H9 (cell line): ENCODE data around the gene DPYD. TPM values are rescaled to one million over a fixed set of nuclear protein-coding genes. Genes with fewer than 3 reads are reported as not detected.

Source experiments
- DNase-seq: peaks from one replicate; pipeline ENCODE4 v3.0.0-alpha.2; 2017
- H2AFZ ChIP-seq: one replicate; pipeline ENCODE4 v1.6.1; 2013; ENCODE audit warnings: mild to moderate bottlenecking, low read length, control low read depth, moderate library complexity
- H2AK5ac ChIP-seq: 2 replicates; pipeline ENCODE4 v1.6.1; 2013; ENCODE audit warnings: low read length, control low read depth, mixed read lengths; ENCODE audit not compliant: insufficient read length
- H2BK120ac ChIP-seq: one replicate; pipeline ENCODE4 v1.6.1; 2013; ENCODE audit warnings: low read depth, mild to moderate bottlenecking, low read length, control low read depth, inconsistent platforms; ENCODE audit not compliant: poor library complexity, severe bottlenecking
- H2BK12ac ChIP-seq: 2 replicates; pipeline ENCODE4 v1.6.1; 2013; ENCODE audit warnings: low read length, control low read depth, mixed read lengths, low read depth; ENCODE audit not compliant: insufficient read length
- H2BK15ac ChIP-seq: 2 replicates; pipeline ENCODE4 v1.6.1; 2013; ENCODE audit warnings: low read depth, low read length, control low read depth
- H2BK20ac ChIP-seq: one replicate; pipeline ENCODE4 v1.6.1; 2013; ENCODE audit warnings: low read depth, mild to moderate bottlenecking, low read length, control low read depth, inconsistent platforms; ENCODE audit not compliant: poor library complexity, severe bottlenecking
- H2BK5ac ChIP-seq: 2 replicates; pipeline ENCODE4 v1.6.1; 2013; ENCODE audit warnings: low read length, control low read depth, mixed read lengths; ENCODE audit not compliant: insufficient read length
- H3K14ac ChIP-seq: 2 replicates; pipeline ENCODE4 v1.6.1; 2013; ENCODE audit warnings: low read length, control low read depth; ENCODE audit not compliant: insufficient read depth
- H3K18ac ChIP-seq: 2 replicates; pipeline ENCODE4 v1.6.1; 2013; ENCODE audit warnings: low read depth, mild to moderate bottlenecking, mixed read lengths, low read length, control low read depth; ENCODE audit not compliant: insufficient read length
- H3K23ac ChIP-seq: 2 replicates; pipeline ENCODE4 v1.6.1; 2013; ENCODE audit warnings: low read length, control low read depth, mixed read lengths, low read depth; ENCODE audit not compliant: insufficient read length
- H3K23me2 ChIP-seq: 2 replicates; pipeline ENCODE4 v1.6.1; 2013; ENCODE audit warnings: low read depth, mild to moderate bottlenecking, mixed read lengths, low read length, control low read depth; ENCODE audit not compliant: insufficient read length, poor library complexity, severe bottlenecking
- H3K27ac ChIP-seq: 2 replicates; pipeline ENCODE4 v1.5.1; 2013; ENCODE audit warnings: low read length, control low read depth, mixed read lengths, low read depth; ENCODE audit not compliant: insufficient read length
- H3K27me3 ChIP-seq: 2 replicates; pipeline ENCODE4 v1.6.1; 2013; ENCODE audit warnings: low read length, control low read depth, inconsistent platforms; ENCODE audit not compliant: insufficient read depth
- H3K4ac ChIP-seq: 2 replicates; pipeline ENCODE4 v1.6.1; 2013; ENCODE audit warnings: low read depth, mild to moderate bottlenecking, control low read depth, inconsistent platforms, low read length, moderate library complexity
- H3K4me1 ChIP-seq: 2 replicates; pipeline ENCODE4 v1.6.1; 2013; ENCODE audit warnings: low read length, control low read depth, inconsistent platforms; ENCODE audit not compliant: insufficient read depth
- H3K4me2 ChIP-seq: 2 replicates; pipeline ENCODE4 v1.6.1; 2013; ENCODE audit warnings: low read length, control low read depth, mixed read lengths; ENCODE audit not compliant: insufficient read length, insufficient read depth
- H3K56ac ChIP-seq: 2 replicates; pipeline ENCODE4 v1.6.1; 2013; ENCODE audit warnings: low read depth, mild to moderate bottlenecking, mixed read lengths, low read length, control low read depth; ENCODE audit not compliant: insufficient read length
- H3K79me1 ChIP-seq: 2 replicates; pipeline ENCODE4 v1.6.1; 2013; ENCODE audit warnings: low read depth, mild to moderate bottlenecking, moderate library complexity, low read length, control low read depth, inconsistent platforms; ENCODE audit not compliant: insufficient read depth, poor library complexity, severe bottlenecking
- H3K79me2 ChIP-seq: 2 replicates; pipeline ENCODE4 v1.6.1; 2013; ENCODE audit warnings: low read length, control low read depth, inconsistent platforms; ENCODE audit not compliant: insufficient read depth
- H3K9ac ChIP-seq: 2 replicates; pipeline ENCODE4 v1.6.1; 2013; ENCODE audit warnings: low read length, control low read depth, mixed read lengths; ENCODE audit not compliant: insufficient read length; ENCODE audit errors: extremely low read depth
- H3K9me3 ChIP-seq: one replicate; pipeline ENCODE4 v1.6.1; 2013; ENCODE audit warnings: low read depth, low read length, inconsistent platforms; ENCODE audit not compliant: control insufficient read depth
- H3T11ph ChIP-seq: one replicate; pipeline ENCODE4 v1.6.1; 2013; ENCODE audit warnings: mild to moderate bottlenecking, low read length, control low read depth, inconsistent platforms
- H4K20me1 ChIP-seq: one replicate; pipeline ENCODE4 v1.6.1; 2013; ENCODE audit not compliant: control insufficient read depth, insufficient read length, insufficient read depth
- H4K5ac ChIP-seq: 2 replicates; pipeline ENCODE4 v1.6.1; 2013; ENCODE audit warnings: low read depth, mild to moderate bottlenecking, mixed read lengths, low read length, control low read depth; ENCODE audit not compliant: insufficient read length
- H4K8ac ChIP-seq: replicated peaks from 2 replicates; pipeline ENCODE4 v1.6.1; 2013; ENCODE audit warnings: low read length, control low read depth, mixed read lengths, low read depth; ENCODE audit not compliant: insufficient read length
- H4K91ac ChIP-seq: 2 replicates; pipeline ENCODE4 v1.6.1; 2013; ENCODE audit warnings: low read depth, mild to moderate bottlenecking, moderate library complexity, mixed read lengths, low read length, control low read depth; ENCODE audit not compliant: insufficient read length
- H3K27ac Mint-ChIP-seq, 3 experiments: 2 replicates in 2 of 3; 3 replicates in 1 of 3; pipeline ENCODE4 v1.8.0; 2020 to 2021; ENCODE audit warnings: mixed read lengths in 3 of 3, mild to moderate bottlenecking in 1 of 3, moderate library complexity in 1 of 3
- H3K27me3 Mint-ChIP-seq: 2 replicates; pipeline ENCODE4 v1.8.0; 2021; ENCODE audit warnings: low read depth, mild to moderate bottlenecking, moderate library complexity, mixed read lengths
- H3K36me3 Mint-ChIP-seq, 3 experiments: 2 replicates in 2 of 3; 3 replicates in 1 of 3; pipeline ENCODE4 v1.8.0; 2020 to 2021; ENCODE audit warnings: low read depth in 3 of 3, mixed read lengths in 3 of 3; ENCODE audit not compliant: insufficient read depth in 1 of 3
- H3K4me1 Mint-ChIP-seq, 2 experiments: 2 replicates each; pipeline ENCODE4 v1.8.0; 2020; ENCODE audit warnings: mixed read lengths in 2 of 2
- H3K4me3 Mint-ChIP-seq, 2 experiments: 2 replicates in 1 of 2; 3 replicates in 1 of 2; pipeline ENCODE4 v1.8.0; 2020 to 2021; ENCODE audit warnings: mild to moderate bottlenecking in 2 of 2, mixed read lengths in 2 of 2, moderate library complexity in 1 of 2
- H3K9me3 Mint-ChIP-seq, 2 experiments: 2 replicates in 1 of 2; 3 replicates in 1 of 2; pipeline ENCODE4 v1.8.0; 2020; ENCODE audit warnings: mild to moderate bottlenecking in 2 of 2, mixed read lengths in 2 of 2, moderate library complexity in 1 of 2
- CTCF ChIP-seq: fragments of 200-600 bp; sonication (generic); conservative IDR thresholded peaks from 3 replicates; pipeline ENCODE4 v1.8.0; 2021; ENCODE audit warnings: antibody characterized with exemption, mild to moderate bottlenecking
- WGBS: extraction: QIAGEN DNeasy Blood & Tissue Kit; methylation state at CpG from one replicate; pipeline ENCODE4 v1.1.7; 2013; ENCODE audit warnings: missing lambda C conversion rate, low lambda C conversion rate, mixed read lengths; ENCODE audit not compliant: insufficient read length; ENCODE audit errors: extremely low coverage; 5-methylcytosine and 5-hydroxymethylcytosine counted together
- total RNA-seq: library from RNA; stranded (reverse); gene quantifications from 2 replicates; pipeline ENCODE4 v1.2.1, GENCODE V29; 2021

The DPYD gene
- total RNA-seq, 1 experiment from 2014 or later, result 0.37 TPM

- Histone ChIP-seq H3K14ac (no peak overlapping the region), H3T11ph (no peak overlapping the region), H2BK12ac (no peak overlapping the region), H2AK5ac (no peak overlapping the region), H3K23me2 (no peaks in the 10 kb centered on the region), H2BK20ac (no peak overlapping the region), H3K23ac (no peak overlapping the region), H3K4ac (no peak overlapping the region), H4K20me1 (no peaks in the 10 kb centered on the region), H3K9ac (no peak overlapping the region), H3K27ac (no peak overlapping the region), H3K56ac (no peak overlapping the region), H3K79me1 (no peaks in the 10 kb centered on the region), H3K9me3 (no peaks in the 10 kb centered on the region), H2AFZ (no peak overlapping the region), H3K4me1 (no peaks in the 10 kb centered on the region), H2BK5ac (no peak overlapping the region), H3K79me2 (no peaks in the 10 kb centered on the region), H3K18ac (no peak overlapping the region), H4K8ac (no peak overlapping the region), H2BK120ac (no peak overlapping the region), H4K91ac (no peak overlapping the region), H4K5ac (no peak overlapping the region), H3K4me2 (no peak overlapping the region), H3K27me3 (no peaks in the 10 kb centered on the region), H2BK15ac (no peak overlapping the region)
- Mint-ChIP-seq H3K4me1 (peaks cover 8 to 15% of the 10 kb centered on the region in 2 experiments), H3K27me3 (no peaks in the 10 kb centered on the region), H3K4me3 (no peak overlapping the region), H3K27ac (no peak overlapping the region; a peak in 1 of 7 replicates), H3K9me3 (no peaks in the 10 kb centered on the region), H3K36me3 (no peaks in the 10 kb centered on the region)
- TF ChIP-seq CTCF, result no peak
- no peak for DNase-seq
- WGBS, result no CpG with 5 or more reads among the region's 2 CpGs
Measured at GRCh38 chr1:97824200-97824599, 96.6 kb downstream of the DPYD start.
